Measurements from ENCODE around the gene NAXE.
"Not testable (repeated sequence)": the region's sequence is repeated elsewhere in the genome, so short reads cannot be mapped to it uniquely, and the experiment has no call there.

NAXE gene

DNA sequence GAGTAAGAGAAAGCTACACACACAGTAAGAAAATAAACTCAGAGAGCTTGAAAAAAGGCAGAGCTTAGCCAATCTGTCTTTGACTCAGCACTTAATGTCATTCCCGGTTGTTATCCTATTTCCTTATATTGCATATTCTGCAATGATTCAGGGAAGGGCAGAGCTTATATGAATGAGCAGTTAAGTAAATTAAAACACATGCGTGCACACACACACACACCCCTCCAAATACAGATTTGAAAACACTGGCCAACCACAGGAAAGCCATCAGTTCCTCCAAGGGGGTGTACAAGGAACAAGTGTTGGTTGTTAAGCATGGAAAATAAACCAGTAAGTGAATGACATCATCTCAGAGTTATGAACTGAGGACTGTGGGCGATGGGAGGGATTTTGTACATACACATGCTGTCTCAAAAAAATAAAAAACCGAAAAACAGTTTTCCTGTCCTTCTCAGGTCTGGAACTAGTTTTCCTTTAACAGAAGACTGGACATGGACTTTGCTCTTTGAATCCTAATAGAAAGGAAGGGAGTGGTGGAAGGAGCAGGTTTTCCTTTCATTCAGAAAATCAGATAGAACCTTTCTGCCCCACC lies 20.2 kb upstream of the NAXE start:
- DNase-seq (ENCODE audit: low read depth), result peak; percentile 92

DNA sequence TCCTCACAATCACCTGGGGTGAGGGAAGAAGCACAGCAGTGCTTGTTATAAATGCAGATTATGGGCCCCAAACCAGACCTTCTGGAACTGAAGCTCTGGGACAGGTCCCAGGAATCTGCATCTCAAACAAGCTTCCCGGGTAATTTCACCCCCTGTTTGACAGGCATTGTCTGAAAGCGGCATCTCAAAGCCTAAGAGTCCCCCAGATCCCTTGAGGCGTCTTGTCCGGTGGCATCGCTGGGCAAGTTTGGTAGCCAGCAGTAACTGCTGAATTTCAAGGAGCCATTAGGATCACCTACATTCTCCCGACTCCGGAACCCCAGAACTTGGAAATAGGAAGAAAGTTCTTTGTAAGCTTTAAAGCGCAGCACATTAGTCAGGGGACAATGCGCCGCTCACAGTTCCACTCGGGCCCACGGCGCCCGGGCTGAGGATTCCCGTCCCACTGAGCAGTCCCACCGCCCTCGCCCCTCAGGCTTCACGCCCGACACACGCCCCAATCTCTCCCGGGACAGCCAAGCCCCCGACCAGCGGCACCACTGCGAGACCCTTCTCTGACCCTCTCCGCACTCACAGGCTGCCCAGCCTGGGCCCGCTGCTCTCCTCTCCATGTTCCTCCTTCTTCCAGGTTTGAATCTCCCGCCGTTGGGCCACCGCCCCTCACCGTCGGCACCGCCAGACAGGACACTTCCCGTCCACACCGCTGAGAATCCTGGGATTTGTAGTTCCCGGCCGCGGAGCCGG lies 19.5 kb upstream of the NAXE start, which contains the start of gene IQGAP3:
Gene IQGAP3 (minus strand): TSS at position 647 of the 744 bp plus-strand sequence. CDS start 36 bp downstream, at position 611.
- peak; percentile 88 for DNase-seq (ENCODE audit: low read depth)

DNA sequence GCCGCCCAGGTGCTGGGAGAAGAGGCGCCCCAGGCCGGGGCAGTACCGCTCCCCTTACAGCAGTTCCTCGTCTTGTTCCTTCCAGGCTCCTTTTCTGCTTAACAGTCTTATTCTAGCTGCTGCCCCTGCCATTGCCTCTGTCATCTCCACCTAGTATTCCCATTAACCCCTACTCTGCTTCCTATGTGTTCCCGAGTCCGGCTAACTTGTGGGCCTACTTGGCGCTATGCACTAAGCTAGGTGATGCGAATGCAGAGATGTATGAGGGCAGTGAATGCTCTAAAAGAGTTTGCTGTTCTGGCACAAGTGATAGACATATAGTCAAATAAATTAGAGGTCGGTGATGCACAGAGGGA lies 18.9 kb upstream of the NAXE start:
- DNase-seq (ENCODE audit: low read depth), result no peak

DNA sequence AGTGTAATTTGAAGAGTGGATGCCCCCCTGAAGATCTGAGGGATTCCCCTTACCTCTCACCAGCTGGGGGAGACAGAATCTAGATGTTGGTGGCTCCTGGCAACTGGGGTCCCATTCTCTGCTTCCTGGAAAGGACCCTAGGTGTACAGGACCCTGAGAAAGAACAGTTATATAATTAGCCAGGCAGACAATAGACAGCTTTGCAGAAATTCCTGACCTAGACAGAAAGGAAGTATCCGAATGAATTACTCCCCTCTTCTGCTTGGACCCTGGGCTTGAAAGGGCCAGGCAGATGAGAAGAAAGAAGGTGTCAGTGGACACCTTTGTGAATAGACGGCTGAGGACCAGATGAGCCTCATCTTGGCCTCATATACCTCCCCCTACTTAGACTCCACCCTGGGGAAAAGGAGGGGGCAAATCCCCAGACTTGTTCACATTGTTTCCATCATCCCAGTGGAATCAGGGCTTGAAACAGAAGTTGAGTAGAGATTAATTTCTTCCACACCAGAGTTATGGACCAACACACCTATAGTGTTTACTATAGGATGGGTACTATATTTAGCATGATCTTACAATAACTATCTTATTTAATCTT lies 17.4 kb upstream of the NAXE start:
- no peak for DNase-seq (ENCODE audit: low read depth)

DNA sequence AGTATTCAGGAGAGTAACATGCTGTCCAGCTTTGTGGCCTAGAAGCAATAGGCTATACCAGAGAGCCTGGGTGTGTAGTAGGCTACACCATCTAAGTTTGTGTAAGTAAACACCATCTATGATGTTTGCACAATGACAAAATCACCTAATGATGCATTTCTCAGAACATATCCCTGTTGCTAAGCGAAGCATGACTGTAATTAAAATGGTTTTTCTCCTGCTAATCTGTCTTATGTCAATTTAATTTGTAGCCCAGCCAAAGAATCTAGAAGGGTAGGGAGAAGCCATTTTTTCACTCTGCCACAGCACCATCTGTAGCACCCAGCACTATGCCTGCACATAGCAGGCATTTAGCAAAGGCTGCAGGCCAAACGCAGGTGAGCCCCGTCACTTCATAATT lies 14.0 kb upstream of the NAXE start:
- no peak for DNase-seq (ENCODE audit: low read depth)

DNA sequence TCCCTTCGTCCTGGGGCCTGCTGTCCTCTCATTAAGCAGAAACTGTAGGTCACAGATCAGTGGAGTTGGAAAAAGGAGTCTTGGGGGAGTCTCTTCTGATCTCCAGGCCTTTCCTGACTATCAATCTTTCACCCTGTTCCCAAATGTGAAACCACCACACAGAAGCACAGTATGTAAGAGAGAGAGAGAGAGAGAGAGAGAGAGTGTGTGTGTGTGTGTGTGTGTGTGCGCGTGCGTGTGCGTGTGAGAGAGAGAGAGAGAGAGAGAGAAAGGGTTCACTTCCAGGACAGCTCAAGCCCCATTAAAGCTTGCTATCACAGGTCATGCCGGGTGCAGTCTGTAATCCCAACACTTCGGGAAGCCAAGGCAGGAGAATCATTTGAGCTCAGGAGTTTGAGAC lies 13.5 kb upstream of the NAXE start:
- no peak for DNase-seq (ENCODE audit: low read depth)

DNA sequence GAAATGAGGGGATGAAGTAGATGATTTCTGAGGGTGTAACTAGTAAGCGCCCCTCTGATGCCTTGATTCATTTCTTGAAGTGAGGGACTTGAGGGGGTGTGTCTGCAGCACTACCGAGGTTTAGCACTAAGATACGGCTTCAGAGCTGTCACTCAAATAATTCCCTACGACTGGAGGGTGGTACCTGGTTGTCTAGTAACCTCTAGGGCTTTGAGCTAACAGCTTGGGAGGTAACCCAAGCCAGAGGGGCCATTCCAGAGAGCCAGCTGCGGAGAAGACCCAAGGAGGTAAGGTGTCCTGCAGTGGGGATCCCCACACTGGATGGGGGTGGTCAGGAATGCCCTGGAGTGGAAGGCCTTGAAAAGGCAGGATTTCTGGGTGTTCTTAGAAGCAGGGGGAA lies 12.1 kb upstream of the NAXE start, which contains the start of gene TTC24:
Gene TTC24 (plus strand): TSS at position 252 of the 400 bp plus-strand sequence. CDS start 1,642 bp downstream, outside the sequence.
- DNase-seq (ENCODE audit: low read depth), result no peak

DNA sequence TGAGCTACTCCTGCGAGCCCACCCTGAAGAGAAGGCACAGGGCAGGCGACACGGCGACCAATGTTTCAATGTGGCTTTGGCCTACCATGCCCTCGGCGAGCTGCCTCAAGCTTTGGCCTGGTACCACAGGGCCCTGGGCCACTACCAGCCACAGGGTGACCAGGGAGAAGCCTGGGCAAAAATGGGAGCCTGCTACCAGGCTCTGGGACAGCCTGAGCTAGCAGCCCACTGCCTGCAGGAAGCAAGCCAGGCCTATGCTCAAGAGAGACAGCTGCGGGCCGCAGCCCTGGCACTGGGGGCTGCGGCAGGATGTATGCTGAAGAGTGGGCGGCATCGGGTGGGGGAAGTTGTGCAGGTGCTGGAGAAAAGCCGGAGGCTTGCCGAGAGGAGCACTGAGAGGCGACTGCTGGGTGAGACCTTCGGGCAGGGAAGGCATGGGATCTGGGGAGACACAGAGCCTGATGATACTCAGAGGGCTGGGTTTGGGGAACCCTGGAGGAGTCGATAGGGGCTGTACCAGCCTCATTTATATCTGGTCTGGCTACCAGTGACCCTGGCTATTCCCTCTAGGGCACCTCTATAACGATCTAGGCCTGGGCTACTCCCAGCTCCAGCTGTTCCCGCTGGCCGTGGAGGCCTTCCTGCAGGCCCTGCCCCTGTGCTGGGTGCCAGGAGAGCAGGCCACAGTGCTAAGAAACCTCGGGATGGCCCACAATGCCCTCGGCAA lies 9.8 kb upstream of the NAXE start:
- no peak for DNase-seq (ENCODE audit: low read depth)

DNA sequence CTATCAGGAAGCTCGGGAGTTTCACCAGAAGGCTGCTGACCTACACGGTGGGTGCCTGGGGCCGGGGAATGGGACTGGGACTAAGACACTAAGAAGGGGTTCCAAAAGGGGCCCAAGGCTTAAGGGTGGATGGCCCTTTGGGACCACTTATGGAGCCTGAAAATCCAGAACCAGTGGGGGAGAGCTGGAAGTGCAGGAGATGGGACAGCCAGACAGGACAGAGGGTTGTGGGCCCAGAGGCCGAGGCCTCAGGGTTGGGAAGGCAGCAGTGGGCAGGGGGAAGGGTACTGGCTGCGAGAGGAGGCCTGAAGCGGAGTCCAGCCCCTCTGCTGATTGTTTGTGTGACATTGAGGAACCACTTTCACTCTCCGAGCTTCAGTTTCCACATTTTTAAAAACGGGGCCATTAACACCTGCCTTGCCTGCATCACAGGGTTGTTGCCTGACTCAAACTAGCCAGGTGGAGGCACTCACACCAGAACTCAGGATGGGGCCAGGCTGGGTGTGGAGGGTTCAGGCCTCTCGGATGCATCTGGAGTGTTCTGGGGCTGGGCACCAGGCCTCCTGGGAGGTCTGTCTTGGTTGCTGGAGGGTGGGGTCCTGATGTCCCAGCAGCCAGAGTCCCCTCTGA lies 9.1 kb upstream of the NAXE start:
- no peak for DNase-seq (ENCODE audit: low read depth)

DNA sequence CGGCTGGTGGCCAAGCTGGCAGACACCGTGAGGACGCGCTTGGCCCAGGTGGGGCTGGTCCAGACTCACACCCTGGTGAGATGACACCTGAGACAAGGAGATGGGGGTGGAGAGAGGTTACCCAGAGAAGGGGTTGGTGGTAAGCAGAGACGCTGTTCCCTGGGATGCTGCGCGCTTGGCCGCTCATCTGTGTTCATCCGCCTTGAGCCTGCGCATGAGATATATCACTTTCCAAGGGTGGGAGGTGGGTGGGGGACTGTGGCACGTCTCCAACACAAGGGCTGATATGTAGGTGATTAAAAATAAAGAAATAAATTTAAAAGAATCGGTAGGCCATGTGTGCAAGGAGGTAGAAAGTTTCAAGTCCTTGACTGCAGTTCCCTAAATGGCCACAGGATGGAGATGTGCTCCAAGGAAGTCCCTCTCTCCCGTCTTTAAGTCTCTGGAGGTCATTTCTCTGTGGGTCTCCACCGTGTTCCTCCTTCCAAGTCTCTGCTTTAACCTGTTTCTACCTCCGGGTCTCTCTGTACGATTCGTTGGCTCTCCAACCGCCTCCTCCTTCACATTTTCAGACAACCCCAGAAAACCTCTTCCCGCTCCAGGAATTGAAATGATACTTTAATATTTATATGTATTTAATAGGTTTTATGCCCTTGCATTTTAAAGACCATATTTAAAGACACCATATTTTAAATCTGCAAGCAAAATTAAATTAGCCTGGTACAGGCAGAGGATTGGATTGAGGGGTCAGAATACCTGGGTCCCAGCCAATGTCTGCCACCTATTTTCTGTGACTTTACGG lies 7.6 kb upstream of the NAXE start:
- peak; percentile 80 for DNase-seq (ENCODE audit: low read depth)

DNA sequence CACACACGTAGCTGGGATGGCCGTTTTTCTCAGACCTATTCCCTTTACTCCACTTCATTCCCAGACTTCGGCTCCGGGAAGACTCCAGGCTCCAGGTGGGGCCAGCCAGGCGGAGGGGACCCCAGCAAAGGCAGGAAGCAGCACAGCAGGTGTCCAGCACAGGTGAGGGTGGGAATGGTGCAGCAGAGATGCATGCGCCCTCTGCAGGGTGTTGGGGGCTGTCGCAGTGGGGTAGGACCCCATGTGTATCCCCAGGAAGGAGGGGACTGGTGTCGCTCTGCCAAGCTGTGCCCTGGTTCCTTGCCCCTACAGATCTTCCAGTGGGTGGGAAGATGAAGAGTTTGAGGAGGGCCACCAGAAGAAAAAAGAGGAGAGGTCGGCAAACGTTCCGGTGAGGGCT lies 6.8 kb upstream of the NAXE start:
- DNase-seq (ENCODE audit: low read depth), result no peak

DNA sequence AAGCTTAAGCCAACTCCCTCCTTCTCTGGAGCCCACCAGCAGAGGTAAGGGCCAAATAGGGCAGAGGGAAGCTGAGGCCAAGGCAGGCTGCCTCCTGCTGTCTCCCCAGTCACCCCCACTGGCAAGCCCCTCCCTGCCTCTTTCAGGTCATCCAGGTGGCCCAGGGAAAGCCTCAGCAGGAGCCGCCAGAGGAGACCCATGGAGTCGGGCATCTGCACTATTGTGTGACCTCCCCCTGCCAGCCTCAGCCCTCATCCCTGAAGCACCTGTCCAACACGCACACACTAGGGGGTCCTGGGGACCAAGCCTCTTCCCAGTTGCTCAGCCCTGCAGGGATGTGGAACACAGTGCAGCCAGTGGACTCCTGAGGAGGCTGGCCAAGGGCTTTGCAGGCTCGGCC lies 5.3 kb upstream of the NAXE start:
- no peak for DNase-seq (ENCODE audit: low read depth)

DNA sequence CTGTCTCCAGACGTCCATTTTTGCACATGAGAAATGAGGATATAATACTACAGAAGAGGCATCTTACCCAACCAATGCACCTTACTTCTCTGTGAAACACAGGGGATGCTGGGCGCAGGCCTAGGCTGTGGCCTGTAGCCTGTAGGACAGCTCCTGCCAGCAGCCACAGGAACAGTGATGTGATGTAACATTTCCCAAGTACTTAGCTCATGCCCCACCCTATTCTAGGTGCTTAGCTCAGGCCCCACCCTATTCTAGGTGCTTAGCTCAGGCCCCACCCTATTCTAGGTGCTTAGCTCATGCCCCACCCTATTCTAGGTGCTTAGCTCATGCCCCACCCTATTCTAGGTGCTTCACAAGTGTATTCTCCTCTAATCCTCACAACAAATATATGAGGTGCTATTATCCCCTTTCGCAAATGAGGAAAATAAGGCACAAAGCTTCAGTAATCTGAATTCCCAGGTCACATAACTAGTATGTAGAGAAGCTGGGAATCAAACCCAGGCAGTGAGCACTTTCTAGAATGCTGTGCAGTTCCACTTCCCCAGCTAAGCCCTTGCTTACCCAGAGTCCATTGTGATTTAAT lies 4.6 kb upstream of the NAXE start:
- DNase-seq (ENCODE audit: low read depth), result no peak

DNA sequence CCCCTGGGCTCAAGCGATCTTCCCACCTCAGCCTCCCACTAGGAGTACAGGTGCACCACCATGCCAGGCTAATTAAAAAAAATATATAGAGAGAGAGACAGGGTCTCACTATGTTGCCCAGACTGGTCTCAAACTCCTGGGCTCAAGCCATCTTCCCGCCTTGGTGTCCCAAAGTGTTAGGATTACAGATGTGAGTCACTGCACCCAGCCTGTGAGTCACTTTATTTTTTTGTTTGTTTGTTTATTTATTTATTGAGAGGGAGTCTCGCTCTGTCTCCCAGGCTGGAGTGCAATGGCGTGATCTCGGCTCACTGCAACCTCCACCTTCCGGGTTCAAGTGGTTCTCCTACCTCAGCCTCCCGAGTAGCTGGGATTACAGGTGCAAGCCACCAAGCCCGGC lies 3.6 kb upstream of the NAXE start:
- DNase-seq (ENCODE audit: low read depth), result not testable (repeated sequence)

DNA sequence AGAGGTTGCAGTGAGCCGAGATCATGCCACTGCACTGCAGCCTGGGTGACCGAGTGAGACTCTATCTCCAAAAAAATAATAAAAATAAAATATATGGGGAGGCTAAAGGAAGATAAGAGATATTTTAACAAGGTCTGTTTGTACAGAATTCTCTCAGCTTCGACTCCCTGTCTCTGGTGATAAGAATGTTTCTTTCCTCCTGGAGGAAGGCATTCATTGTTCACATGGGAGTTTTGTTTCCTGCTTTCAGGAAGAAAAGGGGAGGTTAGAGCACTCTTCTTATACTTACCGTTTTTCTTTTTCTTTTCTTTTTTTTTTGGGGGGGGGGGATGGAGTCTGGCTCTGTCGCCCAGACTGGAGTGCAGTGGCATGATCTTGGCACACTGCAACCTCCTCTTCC lies 2.0 kb upstream of the NAXE start:
- no peak for DNase-seq (ENCODE audit: low read depth)

DNA sequence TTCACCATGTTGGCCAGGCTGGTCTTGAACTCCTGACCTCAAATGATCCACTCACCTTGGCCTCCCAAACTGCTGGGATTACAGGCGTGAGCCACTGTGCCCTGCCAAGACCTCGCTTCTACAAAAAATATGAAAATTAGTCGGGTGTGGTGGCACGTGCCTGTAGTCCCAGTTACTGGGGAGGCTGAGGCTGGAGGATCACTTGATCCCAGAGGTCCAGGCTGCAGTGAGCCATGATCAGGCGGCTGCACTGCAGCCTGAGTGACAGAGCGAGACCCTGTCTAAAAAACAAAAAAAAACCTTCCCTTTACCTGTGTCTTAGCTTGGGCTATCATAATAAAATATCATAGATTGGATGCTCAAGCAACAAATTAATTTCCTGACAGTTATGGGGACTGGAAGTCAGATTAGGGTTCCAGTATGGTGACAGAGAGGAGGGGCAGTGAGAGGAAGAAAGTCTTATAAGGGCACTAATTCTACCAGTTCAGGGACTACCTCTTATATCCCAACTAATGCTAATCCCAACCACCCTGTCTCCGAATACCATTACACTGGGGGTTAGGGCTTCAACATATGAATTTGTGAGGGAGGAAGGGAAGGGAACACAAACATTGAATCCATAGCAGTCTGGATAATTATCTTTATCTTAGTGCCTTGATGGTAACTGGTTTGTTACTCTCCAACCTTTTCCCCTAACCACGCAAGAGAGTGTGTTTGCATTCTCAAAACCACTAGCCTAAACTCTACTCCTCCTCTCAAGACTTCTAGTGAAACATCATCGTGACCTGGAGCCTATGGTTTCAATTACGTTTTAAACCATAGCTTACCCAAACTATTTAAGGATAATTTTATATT lies 1.0 kb upstream of the NAXE start:
- no peak for DNase-seq (ENCODE audit: low read depth)

DNA sequence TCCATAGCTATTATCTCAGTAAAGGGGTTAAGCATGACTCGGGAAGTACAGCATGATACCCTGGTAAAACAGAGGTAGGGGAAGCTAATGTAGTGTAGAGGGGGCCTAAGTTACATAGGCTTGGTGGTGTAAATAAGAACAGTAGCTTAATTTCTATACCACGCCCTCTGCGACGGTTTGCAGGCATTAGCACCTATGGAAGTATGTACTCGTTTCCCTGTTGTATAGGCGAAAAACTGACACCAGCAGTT lies 470 bp upstream of the NAXE start:
- DNase-seq (ENCODE audit: low read depth), result no peak

DNA sequence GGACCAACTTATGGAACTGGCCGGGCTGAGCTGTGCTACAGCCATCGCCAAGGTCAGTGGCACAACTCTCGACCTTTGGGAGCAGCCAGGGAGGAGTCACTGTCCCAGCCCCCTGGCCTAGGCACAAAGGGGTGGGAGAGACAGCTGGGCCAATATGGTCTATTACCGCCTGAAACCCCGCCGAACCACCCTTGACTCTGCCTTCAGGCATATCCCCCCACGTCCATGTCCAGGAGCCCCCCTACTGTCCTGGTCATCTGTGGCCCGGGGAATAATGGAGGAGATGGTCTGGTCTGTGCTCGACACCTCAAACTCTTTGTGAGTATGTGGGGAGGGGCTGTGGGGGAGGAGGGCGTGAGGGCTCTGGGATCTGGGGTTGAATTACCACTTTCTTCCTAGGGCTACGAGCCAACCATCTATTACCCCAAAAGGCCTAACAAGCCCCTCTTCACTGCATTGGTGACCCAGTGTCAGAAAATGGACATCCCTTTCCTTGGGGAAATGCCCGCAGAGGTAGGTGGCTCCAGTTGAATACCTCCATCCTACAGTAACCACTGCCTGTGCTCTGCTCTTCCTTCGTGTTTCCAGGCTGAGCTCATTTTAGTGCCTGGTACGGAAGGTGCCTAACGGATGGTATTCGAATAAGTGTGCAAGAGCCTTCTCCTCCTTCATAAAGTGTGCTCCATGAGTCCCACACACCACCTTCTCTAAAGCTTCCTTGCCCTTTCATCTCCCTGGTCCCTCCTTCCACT lies 758 bp downstream of the NAXE start:
- no peak for DNase-seq (ENCODE audit: low read depth)

DNA sequence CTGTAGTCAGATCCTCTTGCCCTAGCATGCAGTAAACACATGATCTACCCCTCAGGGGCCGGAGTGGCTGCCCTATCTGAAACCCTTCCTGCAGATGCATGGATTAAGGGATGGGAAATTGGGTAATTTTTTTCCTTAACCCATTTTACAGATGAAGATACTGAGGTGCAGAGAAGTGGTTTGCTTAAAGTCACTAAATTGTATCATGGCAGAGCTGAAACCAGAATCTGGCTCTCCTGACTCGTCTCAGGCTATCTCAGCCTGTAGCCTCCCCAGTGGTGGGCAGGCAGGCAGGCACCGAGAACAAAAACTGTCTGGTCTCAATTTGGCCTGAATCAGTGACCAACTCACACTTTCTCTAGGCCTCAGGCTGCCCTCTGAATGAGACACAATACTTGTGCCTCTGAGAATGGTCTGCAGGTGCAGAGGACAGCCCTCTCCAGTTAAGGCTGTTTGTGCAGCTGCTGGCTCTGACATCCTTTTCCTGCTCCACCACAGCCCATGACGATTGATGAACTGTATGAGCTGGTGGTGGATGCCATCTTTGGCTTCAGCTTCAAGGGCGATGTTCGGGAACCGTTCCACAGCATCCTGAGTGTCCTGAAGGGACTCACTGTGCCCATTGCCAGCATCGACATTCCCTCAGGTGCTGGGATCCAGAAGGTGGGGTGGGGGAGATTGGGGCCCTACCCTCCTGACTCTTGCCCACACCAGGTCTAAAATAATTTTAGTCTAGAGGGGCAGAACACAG lies 1.5 kb downstream of the NAXE start:
- DNase-seq (ENCODE audit: low read depth), result no peak
